Pancreas (tissue), 10 donors: ENCODE data around the gene TSGA10IP. TPM values are rescaled to one million over a fixed set of nuclear protein-coding genes. Genes with fewer than 3 reads are reported as not detected.

Source experiments
- ATAC-seq, 4 donors: fragments of 200-7000 bp; cut with Tn5 transposase; one replicate each; pipeline versions ENCODE4 v1.8.0 to v1.9.1; 2020; ENCODE audit warnings: mild to moderate bottlenecking in 4 of 4, moderate library complexity in 4 of 4
- DNase-seq, 6 donors: peaks; one replicate each; pipeline ENCODE4 v3.0.0-alpha.2; 2020
- FAIRE-seq: peaks from 2 replicates; lab custom pipeline; 2012; peaks lifted over from hg19 to GRCh38; lab: Jason Lieb, UNC
- H3K27ac ChIP-seq, 4 donors: fragments of 200-600 bp; sonication (generic); 1 replicate in 3 of 4; 2 replicates in 1 of 4; pipeline versions ENCODE4 v1.5.0 to v1.8.0; 2020
- H3K27me3 ChIP-seq, 4 donors: fragments of 200-600 bp; one replicate each; pipeline ENCODE4 v1.8.0; 2021
- H3K36me3 ChIP-seq, 3 donors: fragments of 200-600 bp; sonication (generic) in 1 of 3; one replicate each; pipeline versions ENCODE4 v1.5.0 to v1.8.0; 2020 to 2021
- H3K4me1 ChIP-seq, 3 donors: fragments of 200-600 bp; one replicate each; pipeline ENCODE4 v1.8.0; 2021
- H3K4me3 ChIP-seq, 4 donors: fragments of 200-600 bp; sonication (generic) in 2 of 4; one replicate each; pipeline versions ENCODE4 v1.5.0 to v1.8.0; 2020 to 2021
- H3K9me3 ChIP-seq, 4 donors: fragments of 200-600 bp; one replicate each; pipeline ENCODE4 v1.8.0; 2021
- WGBS, 2 donors: extraction: QIAGEN DNeasy Blood & Tissue Kit; methylation state at CpG; one replicate each; pipeline ENCODE4 v1.1.7; 2013; 5-methylcytosine and 5-hydroxymethylcytosine counted together
- intact Hi-C, 3 donors: fragments of 100-400 bp; cut with DNase I; formaldehyde crosslinking; loops; one replicate each; pipeline versions ENCODE4 v1.11.1 to v1.14.2; 2022
- polyA plus RNA-seq, 2 donors: library from polyadenylated mRNA; stranded (reverse); fragments of 200-250 nt; gene quantifications; one replicate each; pipeline ENCODE4 v1.2.3, GENCODE V29; 2013
- total RNA-seq, 6 donors: library from RNA; stranded (reverse); fragmentation: NEBNext Ultra II Directional in 4 of 6; extraction: Animal tissue kit (Norgen Biotek cat#: 25700) in 4 of 6; gene quantifications; one replicate each; pipeline versions ENCODE4 v1.2.1 to v1.2.4, GENCODE V29; 2021 to 2023
- TF ChIP-seq, protein P1 (sequence below), 4 donors: fragments of 200-600 bp; sonication (generic) in 3 of 4; IDR thresholded peaks; one replicate each; pipeline versions ENCODE4 v1.5.0 to v1.8.0; 2021; ENCODE audit warnings: antibody characterized with exemption in 4 of 4
- donor health status: healthy with polysubstance abuse.
- donor health status: DM: no; HTN: no; CAD: no; lungs with moderate emphysema.
- donor health status: DM: no; HTN: no; CAD: no.
- donor health status: control.
- donor health status: control.
- donor health status: Bipolar disorder and iron deficiency.
- donor health status: DM: yes; HTN: yes; CAD: no.
- donor health status: DM: no; HTN: no; CAD: no.
- donor health status: DM: no; HTN: no; CAD: no.
- donor health status: DM: yes; HTN: yes; CAD: no.

The TSGA10IP gene
- total and polyA plus RNA-seq, 8 donors = 0.19 TPM; not detected in 7

DNA sequence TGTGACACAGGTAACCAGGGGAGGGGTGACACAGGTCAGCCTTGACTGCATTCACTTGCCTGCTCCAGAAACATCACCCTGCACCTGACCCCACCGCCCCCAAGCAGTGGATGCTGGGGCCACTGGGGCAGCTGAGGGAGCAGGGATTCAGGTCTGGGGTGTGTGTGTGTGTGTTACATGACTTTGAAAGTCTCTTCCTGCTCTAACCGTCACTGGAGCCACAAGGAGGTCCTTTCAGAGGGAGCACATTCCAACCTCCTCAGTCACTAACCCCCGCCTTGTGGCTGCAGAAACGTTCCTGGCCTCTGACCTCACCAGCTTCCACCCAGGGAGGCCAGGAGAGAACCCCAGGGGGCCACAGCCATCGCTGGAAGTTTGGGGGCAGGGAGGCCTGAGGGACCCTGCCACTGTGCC lies 42.2 kb upstream of the TSGA10IP start:
- no peaks in the 10 kb centered on the region for H3K27me3 ChIP-seq
- no peaks in the 10 kb centered on the region for H3K9me3 ChIP-seq
- no peak overlapping the region for H3K27ac ChIP-seq
- intact Hi-C loops = no loop called here
- TF ChIP-seq, protein P1, sequence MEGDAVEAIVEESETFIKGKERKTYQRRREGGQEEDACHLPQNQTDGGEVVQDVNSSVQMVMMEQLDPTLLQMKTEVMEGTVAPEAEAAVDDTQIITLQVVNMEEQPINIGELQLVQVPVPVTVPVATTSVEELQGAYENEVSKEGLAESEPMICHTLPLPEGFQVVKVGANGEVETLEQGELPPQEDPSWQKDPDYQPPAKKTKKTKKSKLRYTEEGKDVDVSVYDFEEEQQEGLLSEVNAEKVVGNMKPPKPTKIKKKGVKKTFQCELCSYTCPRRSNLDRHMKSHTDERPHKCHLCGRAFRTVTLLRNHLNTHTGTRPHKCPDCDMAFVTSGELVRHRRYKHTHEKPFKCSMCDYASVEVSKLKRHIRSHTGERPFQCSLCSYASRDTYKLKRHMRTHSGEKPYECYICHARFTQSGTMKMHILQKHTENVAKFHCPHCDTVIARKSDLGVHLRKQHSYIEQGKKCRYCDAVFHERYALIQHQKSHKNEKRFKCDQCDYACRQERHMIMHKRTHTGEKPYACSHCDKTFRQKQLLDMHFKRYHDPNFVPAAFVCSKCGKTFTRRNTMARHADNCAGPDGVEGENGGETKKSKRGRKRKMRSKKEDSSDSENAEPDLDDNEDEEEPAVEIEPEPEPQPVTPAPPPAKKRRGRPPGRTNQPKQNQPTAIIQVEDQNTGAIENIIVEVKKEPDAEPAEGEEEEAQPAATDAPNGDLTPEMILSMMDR (IDR thresholded peaks at IDR 0.05) = no peak
- H3K36me3 ChIP-seq = no peaks in the 10 kb centered on the region
- DNase-seq = no peak
- H3K4me3 ChIP-seq = no peak overlapping the region
- no peak for ATAC-seq
- FAIRE-seq = no peak
- peaks cover 0 to 8% (median 7%) of the 10 kb centered on the region in 3 donors for H3K4me1 ChIP-seq
- 30 to 44% methylated on average over 5 of the region's 5 CpGs for WGBS, 2 donors

DNA sequence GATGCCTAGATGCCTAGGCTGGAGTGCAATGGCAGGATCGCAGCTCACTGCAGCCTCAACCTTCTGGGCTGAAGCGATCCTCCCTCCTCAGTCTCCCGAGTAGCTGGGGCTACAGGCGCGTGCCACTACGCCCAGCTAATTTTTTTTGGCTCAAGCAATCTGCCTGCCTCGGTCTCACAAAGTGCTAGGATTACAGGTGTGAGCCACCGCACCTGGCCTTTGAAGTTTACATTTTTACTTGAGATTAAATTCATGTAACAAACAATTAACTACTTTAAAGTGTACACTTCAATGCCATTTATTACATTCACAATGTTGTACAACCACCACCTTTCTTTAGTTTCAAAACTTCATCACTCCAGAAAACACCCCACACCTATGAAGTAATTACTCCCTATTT lies 41.6 kb upstream of the TSGA10IP start:
- Histone ChIP-seq H3K9me3 (no peaks in the 10 kb centered on the region), H3K27me3 (no peaks in the 10 kb centered on the region), H3K4me3 (no peak overlapping the region), H3K4me1 (peaks cover 0 to 8% (median 7%) of the 10 kb centered on the region in 3 donors), H3K27ac (no peak overlapping the region), H3K36me3 (no peaks in the 10 kb centered on the region)
- WGBS, 2 donors = 59 to 65% methylated on average over 8 of the region's 8 CpGs
- no peak for DNase-seq
- intact Hi-C loops = no loop called here
- FAIRE-seq = no peak
- TF ChIP-seq, protein P1 (IDR thresholded peaks at IDR 0.05) = no peak
- no peak for ATAC-seq

DNA sequence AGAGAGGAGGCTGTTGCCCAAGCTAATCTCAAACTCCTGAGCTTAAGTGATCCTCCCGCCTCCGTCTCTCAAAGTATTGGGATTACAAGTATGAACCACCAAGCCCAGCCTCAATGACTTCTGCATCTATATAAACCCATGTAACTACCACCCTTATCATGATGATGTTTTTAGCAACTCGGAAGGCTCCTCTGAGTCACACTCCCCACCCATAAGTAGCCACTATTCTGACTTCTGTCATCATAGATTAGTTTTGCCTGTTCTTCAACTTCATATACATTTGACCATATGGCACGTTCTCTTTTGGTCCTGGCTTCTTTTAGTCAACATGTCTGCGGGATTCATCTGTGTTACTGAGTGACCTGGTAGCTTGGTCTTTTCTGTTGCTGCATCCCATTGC lies 38.7 kb upstream of the TSGA10IP start:
- no peak for ATAC-seq
- TF ChIP-seq, protein P1 (IDR thresholded peaks at IDR 0.05) = no peak
- no peak overlapping the region for H3K4me3 ChIP-seq
- no peaks in the 10 kb centered on the region for H3K4me1 ChIP-seq
- FAIRE-seq = no peak
- H3K36me3 ChIP-seq = no peaks in the 10 kb centered on the region
- intact Hi-C loops = no loop called here
- H3K27me3 ChIP-seq = no peaks in the 10 kb centered on the region
- no peak for DNase-seq
- WGBS, 2 donors = 74 to 81% methylated on average over 5 of the region's 5 CpGs
- H3K9me3 ChIP-seq = no peaks in the 10 kb centered on the region
- H3K27ac ChIP-seq = no peak overlapping the region

DNA sequence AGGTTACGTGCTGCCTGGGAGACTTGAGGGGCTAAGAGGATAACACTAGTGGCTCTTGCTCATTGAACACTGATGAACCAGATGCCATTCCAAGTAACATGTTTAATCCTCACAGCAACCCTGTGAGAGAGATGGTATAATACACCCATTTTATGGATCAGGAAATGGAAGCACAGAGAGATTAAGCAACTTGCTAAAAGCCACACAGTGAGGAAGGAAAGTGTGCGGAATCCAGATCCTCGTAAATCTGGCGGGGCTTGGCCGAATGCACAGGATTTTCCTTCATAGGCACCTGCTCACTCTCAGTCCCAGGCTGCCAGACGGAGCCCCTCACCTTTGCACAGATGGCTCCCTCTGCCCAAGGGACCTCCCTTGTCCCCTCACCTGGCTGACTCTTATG lies 37.4 kb upstream of the TSGA10IP start:
- Histone ChIP-seq H3K4me1 (no peaks in the 10 kb centered on the region), H3K4me3 (no peak overlapping the region), H3K27me3 (no peaks in the 10 kb centered on the region), H3K27ac (no peak overlapping the region), H3K36me3 (no peaks in the 10 kb centered on the region), H3K9me3 (no peaks in the 10 kb centered on the region)
- TF ChIP-seq, protein P1 (IDR thresholded peaks at IDR 0.05) = no peak
- intact Hi-C loops = no loop called here
- WGBS, 2 donors = 75 to 79% methylated on average over 6 of the region's 6 CpGs
- DNase-seq (no peak), ATAC-seq (no peak), FAIRE-seq (no peak)

DNA sequence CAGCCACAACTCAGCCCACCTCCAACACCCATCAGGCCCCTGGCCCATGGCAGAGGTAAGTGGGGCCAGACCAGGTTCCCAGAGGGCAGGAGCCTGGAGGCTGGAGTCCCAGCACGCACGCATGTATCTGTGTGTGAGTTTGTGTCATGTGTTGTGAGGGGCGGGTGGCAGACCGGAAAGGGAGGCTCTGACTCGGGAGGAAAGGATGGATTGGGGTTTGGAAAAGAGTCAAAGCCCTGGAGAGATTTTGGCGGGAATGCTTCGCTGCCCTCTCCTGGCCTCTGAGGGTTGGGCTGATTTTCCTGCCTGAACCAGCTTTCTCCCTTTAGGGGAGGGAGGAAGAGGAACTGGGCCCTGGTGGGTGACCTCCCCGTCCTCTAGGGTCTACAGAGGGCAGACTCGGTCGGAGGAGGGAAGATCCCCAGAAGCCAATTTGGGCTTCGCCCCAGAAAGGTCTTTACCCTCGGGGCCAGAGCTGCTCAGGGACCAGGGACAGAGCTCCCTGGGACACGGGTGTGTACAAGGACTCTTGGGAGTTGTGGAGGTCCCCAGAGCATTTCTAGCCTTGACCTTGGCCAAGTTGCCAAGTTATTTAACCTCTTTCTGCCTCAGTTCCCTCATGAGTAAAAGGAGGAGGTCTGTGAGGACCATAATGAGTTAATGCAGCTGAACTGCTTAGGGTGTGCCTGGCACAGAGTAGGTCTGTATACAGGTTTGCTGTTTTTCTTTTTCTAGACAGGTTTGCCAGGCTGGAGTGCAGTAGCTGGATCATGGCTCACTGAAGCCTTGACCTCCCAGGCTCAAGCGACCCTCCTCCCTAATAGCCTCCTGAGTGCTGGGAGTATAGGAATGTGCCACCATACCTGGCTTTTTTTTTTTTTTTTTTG lies 33.4 kb upstream of the TSGA10IP start:
- Histone ChIP-seq H3K4me3 (no peak overlapping the region), H3K27me3 (no peaks in the 10 kb centered on the region), H3K4me1 (peaks cover 0 to 8% (median 0%) of the 10 kb centered on the region in 3 donors), H3K9me3 (no peaks in the 10 kb centered on the region), H3K36me3 (no peaks in the 10 kb centered on the region), H3K27ac (no peak overlapping the region)
- intact Hi-C loops = no loop called here
- TF ChIP-seq, protein P1 (IDR thresholded peaks at IDR 0.05) = no peak
- FAIRE-seq (no peak), DNase-seq (no peak), ATAC-seq (peak in 3 of 4 donors; percentile 7 to 44 (median 37))
- WGBS, 2 donors = 17% methylated on average over 14 of the region's 14 CpGs
